SU-DHL-6 (cell line): Measurements from ENCODE around the gene ZNF213.

Experiments used
- H2AFZ ChIP-seq: fragments of 200-600 bp; sonication (generic); 2 replicates; pipeline ENCODE4 v1.6.1; 2014; ENCODE audit warnings: low read depth, mild to moderate bottlenecking, moderate library complexity, mixed read lengths, antibody characterized with exemption, low read length; ENCODE audit not compliant: severe bottlenecking
- H3F3A ChIP-seq: fragments of 200-600 bp; shearing (Covaris generic); 2 replicates; pipeline ENCODE4 v1.6.0; 2016; ENCODE audit warnings: antibody characterized with exemption, mild to moderate bottlenecking; ENCODE audit not compliant: insufficient read depth
- H3K27ac ChIP-seq: fragments of 200-600 bp; sonication (generic); 2 replicates; pipeline ENCODE4 v1.5.1; 2016; ENCODE audit warnings: low read depth, mild to moderate bottlenecking, low read length, moderate library complexity, mixed read lengths
- H3K27me3 ChIP-seq: fragments of 200-600 bp; sonication (generic), shearing (Covaris generic); 2 replicates; pipeline ENCODE4 v1.6.0; 2014; ENCODE audit warnings: mild to moderate bottlenecking, low read length
- H3K36me3 ChIP-seq: fragments of 200-600 bp; sonication (generic); 2 replicates; pipeline ENCODE4 v1.6.1; 2014; ENCODE audit warnings: mild to moderate bottlenecking, low read length, mixed read lengths
- H3K4me2 ChIP-seq: fragments of 300-600, 200-600 bp; shearing (Covaris generic), sonication (generic); 2 replicates; pipeline ENCODE4 v1.6.0; 2014; ENCODE audit warnings: low read length, low read depth, mild to moderate bottlenecking; ENCODE audit not compliant: poor library complexity, severe bottlenecking
- H3K4me3 ChIP-seq: fragments of 200-600 bp; sonication (generic); 2 replicates; pipeline ENCODE4 v1.5.1; 2014; ENCODE audit warnings: antibody characterized with exemption, low read length, mild to moderate bottlenecking, mixed read lengths; ENCODE audit not compliant: insufficient read depth, poor library complexity, severe bottlenecking
- H3K79me2 ChIP-seq: fragments of 200-600 bp; sonication (generic); 2 replicates; pipeline ENCODE4 v1.6.1; 2014; ENCODE audit warnings: mild to moderate bottlenecking, low read length, moderate library complexity; ENCODE audit not compliant: insufficient read depth
- H3K9ac ChIP-seq: fragments of 200-600 bp; sonication (generic); 2 replicates; pipeline ENCODE4 v1.7.0; 2014; ENCODE audit warnings: mild to moderate bottlenecking, low read length
- H3K9me2 ChIP-seq: fragments of 200-600 bp; sonication (generic); replicated peaks from 2 replicates; pipeline ENCODE4 v1.6.1; 2014; ENCODE audit warnings: low read length; ENCODE audit not compliant: insufficient read depth
- H3K9me3 ChIP-seq: fragments of 200-600 bp; sonication (generic); 2 replicates; pipeline ENCODE4 v1.6.1; 2014; ENCODE audit warnings: low read length, mixed read lengths; ENCODE audit not compliant: insufficient read depth
- H4K20me1 ChIP-seq: fragments of 200-600 bp; sonication (generic); 2 replicates; pipeline ENCODE4 v1.6.1; 2014; ENCODE audit warnings: low read depth, mild to moderate bottlenecking, antibody characterized with exemption, low read length, moderate library complexity, mixed read lengths
- CTCF ChIP-seq: fragments of 200-600 bp; sonication (generic); IDR thresholded peaks from one replicate; pipeline ENCODE4 v1.5.1; 2017; ENCODE audit warnings: antibody characterized with exemption, mild to moderate bottlenecking, low read length, moderate library complexity; ENCODE audit not compliant: insufficient read depth, poor library complexity, severe bottlenecking
- EZH2phosphoT487 ChIP-seq: fragments of 200-600 bp; sonication (generic), shearing (Covaris generic); conservative IDR thresholded peaks from 2 replicates; pipeline ENCODE4 v1.6.1; 2018; ENCODE audit warnings: mild to moderate bottlenecking, antibody characterized with exemption, low read length, moderate library complexity, mixed read lengths

The ZNF213 gene

GRCh38 chr16:3190949-3191353 lies 56.1 kb downstream of the ZNF213 start:
- Histone ChIP-seq H3K79me2 (no peaks in the 10 kb centered on the region), H3K9me3 (no peaks in the 10 kb centered on the region), H3K4me2 (no peak overlapping the region), H3K9ac (no peak overlapping the region), H2AFZ (no peak overlapping the region), H4K20me1 (no peaks in the 10 kb centered on the region), H3K9me2 (no peaks in the 10 kb centered on the region), H3K27ac (no peak overlapping the region), H3K4me3 (no peak overlapping the region), H3F3A (no peaks in the 10 kb centered on the region), H3K36me3 (no peaks in the 10 kb centered on the region), H3K27me3 (peaks cover 5% of the 10 kb centered on the region; the same call in 1 of the 2 replicates)
- TF ChIP-seq EZH2phosphoT487 (no peak), CTCF (no peak)
